HepG2 (cell line): Measurements from ENCODE around the gene ITGB5. TPM values are rescaled to one million over a fixed set of nuclear protein-coding genes. Genes with fewer than 3 reads are reported as not detected.
A peak's percentile ranks its signal among the peaks of the same experiment; 100 is the strongest.

Source experiments
- ARID5B ChIP-seq: IDR thresholded peaks from 2 replicates; pipeline ENCODE4 v1.4.0; 2020; ENCODE audit warnings: mild to moderate bottlenecking, missing genetic modification reagents
- BORCS8-MEF2B ChIP-seq: sonication (generic); formaldehyde crosslinking; IDR thresholded peaks from 2 replicates; pipeline ENCODE4 v1.8.0; 2022; ENCODE audit warnings: mild to moderate bottlenecking, missing genetic modification reagents
- CEBPG ChIP-seq: IDR thresholded peaks from 2 replicates; pipeline ENCODE4 v1.6.1; 2016
- ESRRA ChIP-seq: sonication (generic); formaldehyde crosslinking; IDR thresholded peaks from 2 replicates; pipeline ENCODE4 v1.5.1; 2020; ENCODE audit warnings: mild to moderate bottlenecking, low read depth, missing genetic modification reagents
- GRHL1 ChIP-seq: sonication (generic); formaldehyde crosslinking; conservative IDR thresholded peaks from 2 replicates; pipeline ENCODE4 v1.8.0; 2022; ENCODE audit warnings: missing genetic modification reagents
- MAFF ChIP-seq: IDR thresholded peaks from 2 replicates; pipeline ENCODE4 v1.6.1; 2011; ENCODE audit warnings: low read depth, low read length, improper control_type of control experiment
- MAFG ChIP-seq: sonication (generic); formaldehyde crosslinking; IDR thresholded peaks from 2 replicates; pipeline ENCODE4 v1.5.1; 2020; ENCODE audit warnings: mild to moderate bottlenecking, missing genetic modification reagents
- NR0B2 ChIP-seq: sonication (generic); formaldehyde crosslinking; IDR thresholded peaks from 2 replicates; pipeline ENCODE4 v1.4.0; 2020; ENCODE audit warnings: mild to moderate bottlenecking, missing genetic modification reagents
- NR2F1 ChIP-seq, 2 experiments: fragments of 450-650 bp in 1 of 2; formaldehyde crosslinking in 1 of 2; IDR thresholded peaks; 2 replicates each; pipeline versions ENCODE4 v1.5.0 to v1.6.1; 2016 to 2020; ENCODE audit warnings: mild to moderate bottlenecking in 1 of 2, missing compliant biosample characterization in 1 of 2, missing genetic modification reagents in 1 of 2, moderate library complexity in 1 of 2
- PAXIP1 ChIP-seq: sonication (generic); formaldehyde crosslinking; conservative IDR thresholded peaks from 2 replicates; pipeline ENCODE4 v1.4.0; 2020; ENCODE audit warnings: mild to moderate bottlenecking, missing genetic modification reagents, moderate library complexity
- REXO4 ChIP-seq: sonication (generic); formaldehyde crosslinking; IDR thresholded peaks from 2 replicates; pipeline ENCODE4 v1.8.0; 2022; ENCODE audit warnings: missing genetic modification reagents, mild to moderate bottlenecking, borderline replicate concordance
- RFX3 ChIP-seq: IDR thresholded peaks from 2 replicates; pipeline ENCODE4 v1.6.1; 2016; ENCODE audit warnings: missing biosample characterization, missing genetic modification reagents
- SAP130 ChIP-seq: IDR thresholded peaks from 2 replicates; pipeline ENCODE4 v1.6.1; 2016; ENCODE audit warnings: low read depth
- TBX2 ChIP-seq: sonication (generic); formaldehyde crosslinking; IDR thresholded peaks from 2 replicates; pipeline ENCODE4 v1.5.0; 2020; ENCODE audit warnings: missing genetic modification reagents, mild to moderate bottlenecking, borderline replicate concordance
- XBP1 ChIP-seq: sonication (generic); formaldehyde crosslinking; IDR thresholded peaks from 2 replicates; pipeline ENCODE4 v1.5.0; 2020; ENCODE audit warnings: missing genetic modification reagents
- ZBTB37 ChIP-seq: sonication (generic); formaldehyde crosslinking; IDR thresholded peaks from 2 replicates; pipeline ENCODE4 v1.4.0; 2020; ENCODE audit warnings: mild to moderate bottlenecking, missing genetic modification reagents
- ZFP1 ChIP-seq: IDR thresholded peaks from 2 replicates; pipeline ENCODE4 v1.6.1; 2016
- ZKSCAN8 ChIP-seq: IDR thresholded peaks from 2 replicates; pipeline ENCODE4 v1.6.1; 2016; ENCODE audit warnings: borderline replicate concordance, missing genetic modification reagents, missing compliant biosample characterization
- ZNF230 ChIP-seq: sonication (generic); formaldehyde crosslinking; IDR thresholded peaks from 2 replicates; pipeline ENCODE4 v1.4.0; 2020; ENCODE audit warnings: mild to moderate bottlenecking, missing genetic modification reagents
- ZNF264 ChIP-seq: sonication (generic); formaldehyde crosslinking; IDR thresholded peaks from 2 replicates; pipeline ENCODE4 v1.4.0; 2020; ENCODE audit warnings: missing genetic modification reagents
- ZNF841 ChIP-seq: sonication (generic); formaldehyde crosslinking; IDR thresholded peaks from 2 replicates; pipeline ENCODE4 v1.8.1; 2023; ENCODE audit warnings: missing genetic modification reagents, borderline replicate concordance
- polyA plus RNA-seq, 8 experiments: library from polyadenylated mRNA; depleted of rRNA in 3 of 8; stranded (reverse) in 7 of 8; unstranded in 1 of 8; fragments of >200 nt; fragmentation: Illumina TruSeq in 4 of 8; extraction: Trizol in 4 of 8; gene quantifications; 2 replicates each; pipeline versions ENCODE4 v1.2.1 to v1.2.3, GENCODE V29; 2011 to 2016; ENCODE audit warnings: low read depth in 4 of 8, missing spikeins in 1 of 8, mixed read lengths in 1 of 8; ENCODE audit not compliant: insufficient read depth in 1 of 8
- total RNA-seq, 5 experiments: library from RNA; depleted of rRNA; stranded (reverse); fragments of >200 nt; fragmentation: Illumina TruSeq; extraction: Trizol; gene quantifications; 2 replicates each; pipeline ENCODE4 v1.2.3, GENCODE V29; 2016; ENCODE audit warnings: low read depth in 1 of 5

The ITGB5 gene
- total and polyA plus RNA-seq, 2 of the 13 experiments (the other 11 are each of a cell fraction or from before 2014, with no cell fraction given) = 74.1 to 343 TPM

- peak; percentile 28; the same call in 1 of the 2 replicates for TF ChIP-seq MAFF
- no peak for TF ChIP-seq ZNF230 (CRISPR knock-in tag)
- no peak for TF ChIP-seq ZBTB37 (CRISPR knock-in tag)
- TF ChIP-seq NR2F1 (CRISPR knock-in tag; IDR thresholded peaks at IDR 0.05) = no peak
- no peak for TF ChIP-seq ZFP1 (CRISPR knock-in tag)
- no peak for TF ChIP-seq MAFG
- TF ChIP-seq ZKSCAN8 (CRISPR knock-in tag) = no peak
- TF ChIP-seq ARID5B (CRISPR knock-in tag) = peak; percentile 51; the same call in 1 of the 2 replicates
- TF ChIP-seq RFX3 (CRISPR knock-in tag) = no peak
- TF ChIP-seq NR0B2 = no peak
- TF ChIP-seq ZNF264 = no peak
- peak; percentile 40 for TF ChIP-seq CEBPG (CRISPR knock-in tag)
- TF ChIP-seq PAXIP1 (CRISPR knock-in tag) = peak; percentile 62
- TF ChIP-seq ZNF841 (CRISPR knock-in tag) = no peak
- TF ChIP-seq GRHL1 = no peak
- TF ChIP-seq ESRRA (CRISPR knock-in tag) = no peak
- TF ChIP-seq REXO4 (CRISPR knock-in tag) = no peak
- 0 out of 2 replicates have a peak, but pooled peaks have one; percentile 18 for TF ChIP-seq TBX2 (CRISPR knock-in tag)
- no peak for TF ChIP-seq XBP1
- TF ChIP-seq SAP130 (CRISPR knock-in tag) = peak; percentile 52
- TF ChIP-seq BORCS8-MEF2B (CRISPR knock-in tag) = no peak
These were observed 48.2 kb downstream of the ITGB5 start (continued) for GRCh38 chr3:124838963-124839362.
